NCI-H82 (cell line): ENCODE measurements around the gene RGP1.

ENCODE experiments used
- DNase-seq: peaks from one replicate; lab custom pipeline; 2025; lab: John Stamatoyannopoulos, UW

Gene RGP1

DNA sequence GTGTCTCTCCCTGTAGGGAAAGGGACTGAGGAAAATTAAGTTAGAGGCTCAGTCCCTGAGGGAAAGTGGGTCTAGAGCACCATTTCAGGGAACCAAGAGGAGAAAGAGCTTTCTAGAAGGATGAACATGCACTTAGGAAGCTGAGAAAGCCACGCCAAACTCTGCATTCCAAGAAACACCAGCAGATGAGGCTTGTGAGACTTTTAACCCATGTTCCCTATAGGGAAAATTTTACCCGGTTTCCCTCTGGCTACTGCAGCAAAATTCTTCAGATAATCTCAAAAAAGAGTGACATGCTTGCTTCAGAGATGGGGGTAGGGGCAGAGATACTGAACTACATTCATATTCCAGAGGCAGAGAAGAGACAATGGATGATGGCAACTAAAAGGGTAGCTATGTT, 25.7 kb upstream of the RGP1 start:
- no peak for DNase-seq

DNA sequence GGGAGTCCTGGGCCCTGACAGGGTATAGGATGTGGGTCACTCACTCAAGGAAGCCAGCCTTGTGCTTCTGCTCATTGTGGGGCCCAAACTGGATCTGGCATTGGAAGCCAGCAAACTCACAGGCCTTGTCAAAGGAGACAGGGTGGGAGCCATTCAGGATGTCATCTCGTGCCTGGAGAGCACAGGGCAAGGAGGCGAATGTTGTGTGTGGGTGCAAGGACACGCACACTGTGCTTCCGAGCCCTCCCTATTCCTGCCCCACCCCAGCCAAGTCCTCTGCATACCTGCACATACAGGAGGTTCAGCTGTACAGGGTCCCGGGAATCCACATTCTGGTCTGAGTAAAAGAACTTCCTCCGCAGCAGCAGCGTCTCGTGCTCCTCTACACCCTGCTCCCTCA, 25.2 kb upstream of the RGP1 start:
- DNase-seq, result no peak

DNA sequence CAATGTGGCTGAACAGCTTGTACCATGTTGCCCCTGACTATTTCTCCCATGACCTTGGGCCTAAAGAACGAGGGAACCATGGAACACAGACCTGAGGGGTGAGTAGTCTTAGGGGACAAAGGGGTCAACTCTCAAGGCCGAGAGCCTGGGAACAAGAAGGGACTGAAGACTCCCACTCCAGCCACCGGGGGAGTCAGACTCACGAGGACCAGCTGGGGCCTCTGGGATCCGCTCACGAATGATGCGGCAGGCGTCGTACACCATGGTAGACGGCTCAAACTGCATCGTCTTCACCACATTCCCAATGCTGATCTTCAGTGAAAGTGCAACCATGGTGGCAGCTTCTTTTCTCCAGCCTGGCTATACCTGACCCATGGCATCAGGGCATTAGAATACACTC, 23.7 kb upstream of the RGP1 start:
- no peak for DNase-seq

DNA sequence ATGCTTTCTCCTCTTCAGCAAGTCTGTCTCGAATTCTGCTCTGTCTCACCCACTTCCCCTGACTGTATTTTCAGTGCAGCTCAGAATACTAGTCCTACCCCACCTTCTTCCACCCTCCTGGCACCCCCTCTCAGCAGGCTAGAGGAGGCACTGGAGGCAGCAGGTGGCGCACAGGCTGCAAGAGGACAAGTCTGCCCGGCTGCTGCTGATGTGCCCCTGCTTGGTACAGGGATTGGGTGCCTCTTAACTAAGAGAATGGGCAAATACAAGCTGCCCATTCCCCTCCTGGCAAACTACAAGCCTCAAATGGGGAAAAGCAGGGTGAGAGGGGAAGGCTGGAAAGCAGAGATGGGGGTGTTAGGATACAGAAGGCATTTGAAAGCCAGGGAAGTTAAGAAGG, 22.2 kb upstream of the RGP1 start:
- DNase-seq, result no peak

DNA sequence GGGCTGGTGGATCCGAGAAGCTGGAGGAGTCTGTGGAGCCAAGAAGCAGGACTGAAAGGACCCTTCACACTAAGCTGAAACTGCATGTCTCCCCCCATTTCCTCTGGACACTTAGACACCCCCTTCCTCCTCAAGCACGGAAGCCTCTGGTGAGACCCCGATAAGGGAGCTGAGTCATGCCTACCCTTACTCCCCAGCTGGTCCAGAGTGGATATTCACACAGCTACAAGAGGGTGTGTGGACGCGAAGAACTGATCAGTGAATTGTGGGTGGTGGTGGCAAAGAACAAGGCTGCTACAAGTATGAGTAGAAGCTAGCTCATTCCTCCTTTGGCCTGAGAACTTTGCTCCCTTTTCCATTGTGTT, 21.4 kb upstream of the RGP1 start:
- no peak for DNase-seq

DNA sequence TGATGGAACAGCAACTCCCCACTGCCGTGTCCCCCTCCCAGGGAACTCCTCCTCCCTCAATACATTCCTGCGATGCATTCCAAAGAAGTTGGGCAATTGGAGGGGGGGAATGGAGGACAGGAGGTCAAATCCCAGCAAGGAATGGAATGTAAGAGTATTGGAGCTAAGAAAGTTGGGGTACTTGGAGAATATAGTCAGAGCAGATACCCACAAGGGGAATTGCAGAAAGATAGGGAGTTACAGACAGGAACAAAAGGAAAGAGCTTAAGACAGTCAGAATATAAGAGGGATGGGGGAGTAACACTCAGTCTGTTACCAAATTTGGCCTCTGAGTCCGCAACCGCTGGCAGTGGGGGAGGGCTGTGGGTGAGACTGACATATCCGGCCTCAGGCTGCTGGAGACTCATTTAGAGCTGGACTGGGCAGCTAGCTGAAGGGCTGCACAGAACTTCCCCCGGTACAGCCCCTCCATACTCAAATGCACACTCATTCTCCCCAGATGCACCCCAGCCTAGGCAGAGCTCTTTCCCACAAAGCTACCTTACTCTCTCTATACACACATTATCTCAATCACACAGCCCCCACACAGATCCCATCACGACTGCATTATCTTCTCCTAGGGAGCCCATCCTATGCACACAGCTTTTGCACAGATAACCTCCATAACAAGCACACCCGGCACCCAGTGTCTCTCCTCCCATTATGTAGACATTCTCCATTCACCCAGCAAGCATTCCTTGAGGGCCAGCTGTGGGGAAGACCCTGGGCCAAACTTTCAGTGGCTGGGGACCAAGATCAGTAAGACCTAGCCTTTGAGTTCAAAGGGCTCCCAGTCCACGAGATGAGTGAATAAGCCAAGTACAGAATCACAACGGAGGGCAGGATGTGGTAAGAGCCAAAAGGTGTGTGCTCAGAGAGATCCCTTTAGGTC, 20.8 kb upstream of the RGP1 start:
- no peak for DNase-seq

DNA sequence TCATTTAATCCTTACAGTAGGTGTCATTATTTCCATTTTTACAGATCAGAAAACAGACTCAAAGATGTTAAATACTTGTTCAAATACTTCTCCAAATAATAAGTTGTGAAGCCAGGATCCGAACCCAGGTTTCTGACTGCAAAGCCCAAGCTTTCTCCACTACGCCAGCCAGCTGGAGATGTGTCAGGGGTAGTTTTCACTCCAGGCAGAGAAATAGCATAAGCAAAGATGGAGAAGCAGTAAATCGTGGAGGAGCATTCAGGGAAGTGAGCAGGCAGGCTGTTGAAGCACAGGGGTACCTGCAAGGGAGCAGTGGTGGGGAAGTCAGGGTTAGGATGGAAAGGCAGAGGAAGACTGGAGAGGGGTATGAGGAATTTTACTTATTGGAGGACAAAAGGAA, 20.0 kb upstream of the RGP1 start:
- DNase-seq, result no peak

DNA sequence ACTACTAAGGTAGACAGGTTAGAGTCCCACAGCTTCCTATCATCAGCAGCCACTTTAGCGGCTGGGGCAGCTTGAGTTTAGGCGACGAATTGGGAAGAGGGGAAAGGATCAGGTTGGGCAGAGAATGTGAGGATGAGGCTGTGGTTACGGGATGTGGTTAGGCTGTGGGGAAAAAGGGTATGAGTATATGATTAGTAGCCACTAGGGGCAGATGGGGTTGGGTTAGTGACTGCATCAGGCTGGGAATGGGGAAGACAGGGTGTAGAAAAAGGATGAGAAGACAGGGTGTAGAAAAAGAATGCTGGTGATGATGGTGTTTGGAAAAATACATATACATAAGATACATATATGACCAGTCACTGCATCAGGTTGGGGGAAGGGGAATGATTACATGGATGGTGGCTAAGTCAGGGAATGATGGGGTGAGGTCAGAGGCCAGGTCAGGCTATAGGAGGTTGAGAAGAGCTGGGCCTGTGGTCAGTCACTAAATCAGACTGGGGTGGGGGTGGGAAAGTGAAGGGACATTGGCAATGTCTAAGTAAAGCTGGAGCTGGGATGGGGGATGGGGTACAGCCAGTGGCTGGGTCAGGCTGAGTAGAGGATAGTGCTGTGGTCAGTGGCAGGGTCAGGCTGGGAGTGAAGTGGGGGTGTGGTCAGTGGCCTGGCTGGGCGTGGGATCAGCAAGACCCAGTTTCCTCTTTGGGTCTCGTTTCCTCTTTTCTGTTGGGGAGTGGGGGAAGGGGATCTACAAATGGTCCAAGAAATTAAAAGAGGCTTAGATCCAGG, 19.2 kb upstream of the RGP1 start:
- peak; percentile 62 for DNase-seq

DNA sequence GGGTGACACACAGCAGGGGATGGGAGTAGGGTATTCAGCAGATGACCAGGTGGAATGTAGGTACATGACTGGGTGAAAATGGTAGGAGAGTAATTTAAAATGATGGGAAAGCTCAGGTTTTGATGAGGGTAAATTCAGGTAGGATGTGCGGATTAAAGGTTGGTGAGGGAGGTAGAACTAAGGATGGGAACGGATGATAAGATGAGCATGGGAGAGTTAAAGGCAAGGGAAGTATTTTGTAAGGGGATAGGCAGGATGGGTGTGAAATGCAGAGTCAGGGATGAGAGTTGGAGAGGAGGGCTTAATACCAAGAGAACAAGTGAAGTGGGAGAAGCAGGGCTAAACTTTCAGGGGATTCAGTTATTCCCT, 18.6 kb upstream of the RGP1 start:
- no peak for DNase-seq

DNA sequence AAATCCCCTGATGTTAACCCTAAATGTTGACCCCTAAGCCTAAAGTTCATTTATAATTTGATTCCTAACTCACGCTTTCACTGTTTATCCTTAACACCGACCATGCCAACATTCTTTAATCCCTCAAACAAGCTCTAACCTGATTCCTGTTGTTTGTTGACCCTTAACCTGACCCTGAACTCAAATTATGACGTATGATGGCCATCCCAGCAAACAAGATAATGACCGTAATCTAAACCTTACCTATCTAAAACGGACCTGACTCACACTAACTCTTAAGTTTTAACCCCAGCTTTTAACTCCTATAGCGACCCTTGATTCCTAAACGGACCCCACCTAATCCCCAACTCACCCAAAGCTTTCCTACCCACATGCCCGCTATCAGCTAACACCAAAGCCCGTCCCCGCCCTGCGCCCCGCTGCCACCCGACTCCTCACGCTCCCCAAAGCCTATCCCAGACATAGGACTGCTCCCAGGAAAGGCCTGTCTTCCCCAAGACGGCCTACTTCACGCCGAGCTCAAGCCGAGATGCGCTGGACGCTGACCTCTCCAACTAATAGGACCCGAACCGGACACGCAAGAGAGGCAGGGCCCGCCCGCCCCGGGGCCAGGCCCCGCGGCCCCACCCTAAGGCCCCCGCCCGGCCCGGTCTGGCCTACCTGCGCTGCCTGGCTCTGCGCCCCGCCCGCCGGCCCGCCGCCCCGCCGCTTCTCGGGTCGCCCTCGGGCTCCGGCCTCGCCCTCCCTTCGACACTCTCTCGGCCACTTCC, 17.5 kb upstream of the RGP1 start:
- DNase-seq, result peak; percentile 47

DNA sequence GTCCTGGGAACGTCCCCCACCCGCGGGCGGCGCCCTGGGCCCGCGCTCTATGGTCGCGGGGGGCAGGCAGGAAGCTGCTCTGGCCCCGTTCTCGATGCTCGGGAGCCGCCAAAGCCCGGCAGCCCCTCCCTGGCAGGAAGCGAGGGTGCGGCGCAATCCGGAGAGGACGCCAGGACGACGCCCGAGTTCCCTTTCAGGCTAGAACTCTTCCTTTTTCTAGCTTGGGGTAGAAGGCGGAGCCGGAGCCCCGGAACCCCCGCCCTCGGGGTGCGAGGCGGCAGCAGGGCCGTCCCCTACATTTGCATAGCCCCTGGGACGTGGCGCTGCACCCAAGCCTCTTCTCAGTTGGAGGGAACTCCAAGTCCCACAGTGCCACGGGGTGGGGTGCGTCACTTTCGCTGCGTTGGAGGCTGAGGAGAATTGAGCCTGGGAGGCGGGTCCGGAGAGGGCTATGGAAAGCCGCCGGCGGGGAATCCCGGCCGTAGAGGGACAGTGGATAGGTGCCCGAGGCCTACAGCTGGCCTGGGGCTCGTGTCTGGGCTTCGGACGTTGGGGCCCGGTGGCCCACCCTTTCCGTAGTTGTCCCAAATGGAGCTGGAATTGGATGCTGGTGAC, 16.8 kb upstream of the RGP1 start, which contains the start of the genes CREB3 and TLN1:
Gene CREB3, plus strand, starts transcription at position 482 of the 615 bp plus-strand sequence. Its CDS starts 107 bp downstream, at position 589.
Gene TLN1, minus strand, starts transcription at position 11 of the 615 bp plus-strand sequence. CDS start 6,501 bp downstream, outside the sequence.
- DNase-seq, result peak; percentile 97

DNA sequence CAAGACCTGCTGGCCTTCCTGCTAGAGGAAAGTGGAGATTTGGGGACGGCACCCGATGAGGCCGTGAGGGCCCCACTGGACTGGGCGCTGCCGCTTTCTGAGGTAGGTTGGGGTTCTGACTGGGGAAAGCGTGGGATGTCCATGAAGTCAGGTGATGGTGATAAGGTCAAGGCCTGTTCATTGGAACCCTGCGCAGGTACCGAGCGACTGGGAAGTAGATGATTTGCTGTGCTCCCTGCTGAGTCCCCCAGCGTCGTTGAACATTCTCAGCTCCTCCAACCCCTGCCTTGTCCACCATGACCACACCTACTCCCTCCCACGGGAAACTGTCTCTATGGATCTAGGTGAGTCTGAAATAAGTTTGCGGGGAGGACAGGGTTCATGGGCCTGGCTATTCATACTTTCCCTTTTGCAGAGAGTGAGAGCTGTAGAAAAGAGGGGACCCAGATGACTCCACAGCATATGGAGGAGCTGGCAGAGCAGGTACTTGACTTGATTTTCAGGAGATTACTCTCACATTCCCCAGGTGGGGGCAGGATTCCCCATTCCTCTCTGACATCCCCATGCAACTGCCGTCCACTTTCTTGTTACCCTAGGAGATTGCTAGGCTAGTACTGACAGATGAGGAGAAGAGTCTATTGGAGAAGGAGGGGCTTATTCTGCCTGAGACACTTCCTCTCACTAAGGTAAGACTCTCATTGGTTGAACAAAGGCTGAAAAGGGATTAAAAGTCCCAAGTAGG, 16.1 kb upstream of the RGP1 start:
- DNase-seq, result peak; percentile 77

DNA sequence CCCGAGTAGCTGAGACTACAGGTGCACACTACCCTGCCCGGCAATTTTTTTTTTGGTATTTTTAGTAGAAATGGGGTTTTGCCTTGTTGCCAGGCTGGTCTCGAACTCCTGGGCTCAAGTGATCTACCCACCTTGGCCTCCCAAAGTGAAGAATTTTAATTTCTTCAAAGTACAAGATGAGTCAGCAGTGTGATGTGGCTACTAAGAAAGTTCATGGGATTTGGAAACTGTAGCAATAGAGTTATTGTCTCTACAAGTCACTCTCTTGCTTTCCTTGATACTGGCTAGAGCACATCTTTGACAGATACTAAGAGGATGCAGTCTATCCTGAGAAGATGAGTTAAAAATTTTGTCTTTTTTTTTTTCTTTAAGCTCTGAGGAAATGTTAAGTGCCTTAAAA, 15.0 kb upstream of the RGP1 start:
- DNase-seq, result no peak

DNA sequence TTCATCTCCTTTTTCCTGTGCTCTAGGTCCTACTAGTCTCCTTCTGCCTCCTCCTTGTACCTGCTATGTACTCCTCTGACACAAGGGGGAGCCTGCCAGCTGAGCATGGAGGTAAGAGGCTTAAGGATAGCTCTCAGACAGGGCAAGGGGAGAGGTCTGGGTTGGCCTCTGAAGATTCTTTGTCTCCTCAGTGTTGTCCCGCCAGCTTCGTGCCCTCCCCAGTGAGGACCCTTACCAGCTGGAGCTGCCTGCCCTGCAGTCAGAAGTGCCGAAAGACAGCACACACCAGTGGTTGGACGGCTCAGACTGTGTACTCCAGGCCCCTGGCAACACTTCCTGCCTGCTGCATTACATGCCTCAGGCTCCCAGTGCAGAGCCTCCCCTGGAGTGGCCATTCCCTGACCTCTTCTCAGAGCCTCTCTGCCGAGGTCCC, 12.9 kb upstream of the RGP1 start:
- peak; percentile 89 for DNase-seq

DNA sequence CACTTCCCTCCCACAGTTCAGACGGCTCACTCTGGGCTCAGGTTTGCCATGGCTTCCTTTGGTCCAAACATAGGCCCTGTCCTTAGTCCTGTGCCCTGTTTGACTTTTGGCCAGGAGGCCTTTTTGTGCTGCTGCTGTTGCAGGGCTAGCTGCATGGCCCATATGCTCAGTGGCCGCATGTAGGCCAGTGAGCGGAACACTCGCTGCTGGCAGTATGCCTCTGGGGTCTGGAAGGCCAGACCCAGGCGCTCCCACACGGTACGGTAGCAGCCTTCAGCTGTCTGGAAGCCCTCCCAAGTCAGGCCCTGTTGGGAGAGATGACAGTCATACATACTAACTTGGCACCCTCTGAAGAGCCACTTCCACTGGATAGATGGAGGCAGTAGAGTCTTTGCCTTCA, 11.9 kb upstream of the RGP1 start:
- no peak for DNase-seq

DNA sequence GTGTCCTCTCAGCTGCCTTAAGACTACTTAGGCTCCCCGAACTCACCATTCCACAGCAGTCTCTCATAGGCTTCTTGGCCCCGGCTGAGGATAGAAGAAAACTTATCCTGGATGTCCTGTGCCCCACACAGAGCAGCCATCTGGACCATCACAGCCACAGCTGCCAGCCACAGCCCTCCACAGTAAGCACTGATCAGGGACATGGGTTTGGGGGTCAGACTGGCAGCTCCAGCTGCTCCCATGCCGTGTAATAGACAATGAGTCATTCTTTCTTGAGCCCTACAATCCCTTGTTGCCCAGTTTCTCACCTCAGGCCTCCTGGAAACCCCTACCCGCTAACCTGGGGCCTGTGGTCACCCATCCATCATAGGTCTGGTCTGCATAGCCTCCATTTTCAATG, 10.9 kb upstream of the RGP1 start:
- no peak for DNase-seq

DNA sequence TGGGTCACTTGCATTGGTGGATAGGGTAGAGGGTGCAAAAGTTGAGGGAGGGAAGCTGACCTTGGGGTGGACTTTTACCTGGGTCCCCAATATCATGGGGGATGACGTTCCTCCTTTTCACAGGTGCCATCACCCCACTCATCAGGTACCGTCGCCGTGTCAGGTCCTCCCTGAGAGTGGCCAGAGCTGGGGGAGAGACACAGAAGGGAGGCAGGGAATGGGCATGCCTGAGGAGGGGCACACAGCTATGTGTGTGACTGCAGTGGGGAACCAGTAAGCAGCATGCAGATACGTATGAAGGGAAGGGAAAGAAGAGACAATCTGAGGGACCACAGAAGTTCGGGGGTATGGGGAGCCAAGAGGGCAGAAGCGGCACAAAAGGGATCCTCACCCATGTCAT, 10.2 kb upstream of the RGP1 start:
- DNase-seq, result no peak

DNA sequence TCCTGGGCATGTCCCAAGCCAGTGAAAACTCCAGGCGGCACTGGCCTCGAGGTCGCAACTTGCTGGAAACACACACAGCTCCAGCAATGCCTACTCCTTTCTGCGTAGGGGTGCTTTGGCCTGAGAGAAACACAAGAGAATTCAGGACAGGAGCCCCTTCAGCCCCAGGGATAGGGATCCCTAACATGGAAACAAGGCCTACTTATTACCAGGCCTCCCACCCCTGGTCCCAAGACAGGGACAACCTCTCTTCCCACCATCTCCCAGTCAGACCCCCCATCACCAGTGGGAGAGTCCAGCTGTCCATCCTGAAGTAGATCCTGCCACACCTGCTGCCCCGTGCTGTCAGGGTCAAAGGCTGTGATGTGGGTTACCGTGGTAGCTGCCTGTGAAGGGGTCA, 8.8 kb upstream of the RGP1 start:
- no peak for DNase-seq

DNA sequence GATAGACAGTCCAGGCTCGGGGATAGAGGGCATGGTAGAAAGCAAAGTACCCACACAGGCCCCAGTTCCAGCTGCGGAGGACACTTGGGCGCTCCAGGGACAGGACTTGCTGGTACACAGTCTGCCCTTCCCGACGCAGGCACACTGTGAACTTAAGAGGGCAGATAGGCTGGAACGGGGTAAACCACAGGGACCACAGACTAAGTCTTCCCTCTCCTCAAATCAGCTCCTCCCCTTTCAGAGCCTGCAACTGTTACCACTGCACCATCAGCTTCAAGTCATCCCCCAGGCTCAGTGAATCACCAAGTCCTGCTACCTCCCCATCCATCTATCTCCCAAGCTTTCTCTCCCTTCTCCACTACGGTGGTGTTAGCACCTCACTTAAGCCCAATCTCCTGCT, 7.3 kb upstream of the RGP1 start:
- DNase-seq, result no peak

DNA sequence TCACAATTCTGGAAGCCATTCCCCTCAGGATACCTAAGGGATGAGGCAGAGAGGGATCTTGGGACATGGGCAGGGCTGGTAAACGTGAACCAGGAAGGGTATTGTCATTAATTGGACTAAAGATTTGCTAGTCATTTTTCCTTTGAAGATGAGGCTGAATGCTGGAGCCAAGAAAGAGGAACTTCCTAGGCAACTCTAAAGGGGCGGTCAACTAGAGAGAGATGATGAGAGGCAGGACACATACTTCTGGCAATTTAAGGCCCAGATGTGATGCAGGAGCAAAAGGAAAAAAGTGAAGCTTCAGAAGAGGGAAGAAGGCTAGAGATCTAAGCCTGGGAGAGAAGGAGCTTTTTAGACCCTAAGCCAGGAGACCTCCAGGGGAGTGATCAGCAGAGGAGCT, 5.6 kb upstream of the RGP1 start:
- no peak for DNase-seq

DNA sequence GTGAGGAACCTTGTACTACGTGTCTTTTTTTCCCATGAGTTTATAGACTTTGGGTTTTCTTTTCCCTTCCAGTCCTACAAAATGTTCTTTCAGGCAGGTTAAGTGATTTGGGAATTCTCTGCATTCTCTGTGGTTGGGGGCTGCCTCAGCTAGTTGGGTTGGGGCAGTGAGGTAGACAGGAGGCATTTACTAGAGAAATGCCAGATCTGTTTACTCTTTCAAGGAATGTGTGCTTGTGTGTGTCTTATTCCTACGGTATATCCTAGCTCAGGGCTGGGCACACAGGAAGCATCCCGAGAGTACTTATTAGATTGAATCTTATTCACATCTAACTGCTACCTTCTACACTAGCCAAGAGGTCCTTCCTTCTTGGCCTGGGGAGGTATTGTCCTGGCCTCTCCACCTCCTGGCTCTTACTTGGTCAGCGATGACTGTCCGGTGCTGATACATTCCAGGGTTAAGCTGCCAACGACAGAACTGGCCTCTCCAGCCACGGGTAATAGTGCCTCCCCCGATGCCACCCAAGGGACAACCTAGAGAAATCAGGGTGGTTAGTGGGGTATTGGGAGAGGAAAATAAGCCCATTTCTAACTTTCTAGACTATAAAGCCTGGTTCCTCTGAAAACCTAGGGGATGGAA, 5.1 kb upstream of the RGP1 start:
- DNase-seq, result no peak
